NCI-H226 (cell line): ENCODE results near the gene CNGB1.
"Not testable (repeated sequence)": the region's sequence is repeated elsewhere in the genome, so short reads cannot be mapped to it uniquely, and the experiment has no call there.

Experiments used
- DNase-seq: peaks from one replicate; pipeline ENCODE4 v3.0.0-alpha.2; 2015

Gene CNGB1

GRCh38 chr16:57882206-57882605, 88.7 kb downstream of the CNGB1 start:
- DNase-seq = no peak

- no peak for DNase-seq
Observed at GRCh38 chr16:57878586-57878985, 92.3 kb downstream of the CNGB1 start.

GRCh38 chr16:57876210-57876609, 94.7 kb downstream of the CNGB1 start:
- DNase-seq = no peak

DNA sequence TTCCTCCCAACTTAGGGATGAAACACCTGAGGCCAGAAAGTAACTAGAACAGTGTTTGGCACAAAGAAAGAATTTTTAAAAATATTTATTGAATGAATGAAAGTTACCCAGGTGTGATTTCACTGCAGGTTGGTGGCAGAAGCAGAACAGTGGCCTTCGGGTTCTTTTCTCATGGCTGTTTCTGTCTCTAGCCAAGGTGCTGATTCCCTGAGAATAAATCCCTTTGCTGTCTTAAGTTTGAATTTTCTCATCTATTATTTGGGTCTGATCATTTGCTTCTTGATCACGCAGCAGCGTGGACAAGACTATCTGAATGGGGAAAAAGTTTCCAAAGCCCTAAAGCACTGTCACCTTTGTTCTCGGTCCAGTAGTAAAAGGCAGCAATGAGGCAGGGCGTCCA, 95.6 kb downstream of the CNGB1 start:
- DNase-seq = no peak

- DNase-seq = no peak
Observed at GRCh38 chr16:57873218-57873617, 97.7 kb downstream of the CNGB1 start.

DNA sequence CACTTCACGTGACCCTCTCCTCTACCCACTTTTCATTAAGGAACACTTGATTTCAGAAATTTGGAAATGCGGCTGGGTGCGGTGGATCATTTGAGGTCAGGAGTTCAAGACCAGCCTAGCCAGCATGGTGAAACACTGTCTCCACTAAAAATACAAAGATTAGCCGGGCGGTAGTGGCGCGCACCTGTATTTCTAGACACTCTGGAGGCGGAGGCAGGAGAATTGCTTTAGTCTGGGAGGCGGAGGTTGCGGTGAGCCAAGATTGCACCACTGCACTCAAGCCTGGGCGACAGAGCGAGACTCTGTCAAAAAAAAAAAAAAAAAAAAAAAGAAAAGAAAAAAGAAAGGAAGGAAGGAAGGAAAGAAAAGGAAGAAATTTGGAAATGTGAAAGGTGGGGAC, 98.2 kb downstream of the CNGB1 start:
- DNase-seq = not testable (repeated sequence)

DNA sequence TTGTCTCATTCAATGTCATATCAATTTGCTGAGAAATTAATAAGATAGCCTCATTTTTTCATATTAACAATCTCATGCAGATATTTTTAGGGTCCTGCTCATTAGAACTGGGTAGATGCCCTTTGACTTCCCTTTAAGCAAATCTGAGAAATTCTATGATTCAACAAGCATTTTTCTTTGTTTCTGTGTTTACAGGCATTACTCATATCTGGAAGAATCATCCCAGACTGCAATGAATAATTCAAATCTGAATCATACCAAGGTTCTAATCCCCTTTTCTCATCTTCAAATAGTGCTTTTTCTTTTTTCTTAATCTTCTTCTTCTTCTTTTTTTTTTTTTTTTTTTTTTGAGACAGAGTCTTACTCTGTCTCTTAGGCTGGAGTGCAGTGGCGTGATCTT, 99.5 kb downstream of the CNGB1 start:
- peak; percentile 48 for DNase-seq

- DNase-seq = no peak
Observed at GRCh38 chr16:57870753-57871454, 100.0 kb downstream of the CNGB1 start.

- DNase-seq = no peak
Observed at GRCh38 chr16:57868913-57869520, 101.9 kb downstream of the CNGB1 start.

GRCh38 chr16:57867000-57867561, 103.8 kb downstream of the CNGB1 start:
- no peak for DNase-seq

DNA sequence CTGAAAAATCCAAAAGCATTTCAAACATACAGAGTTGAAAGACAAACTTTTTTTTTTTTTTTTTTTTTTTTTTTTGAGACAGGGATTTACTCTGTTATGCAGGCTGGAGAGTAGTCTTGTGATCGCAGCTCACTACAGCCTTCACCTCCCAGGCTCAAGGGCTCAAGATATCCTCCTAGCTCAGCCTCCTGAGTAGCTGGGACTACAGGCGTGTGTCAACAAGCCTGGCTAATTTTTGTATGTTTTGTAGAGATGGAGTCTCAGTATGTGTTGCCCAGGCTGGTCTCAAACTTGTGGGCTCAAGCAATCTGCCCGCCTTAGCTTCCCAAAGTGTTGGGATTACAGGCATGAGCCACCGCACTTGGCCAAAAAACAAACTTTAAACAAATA, 104.4 kb downstream of the CNGB1 start:
- DNase-seq = no peak

GRCh38 chr16:57865746-57866528, 105.0 kb downstream of the CNGB1 start:
- DNase-seq = peak; percentile 26

- peak; percentile 85 for DNase-seq
Observed at GRCh38 chr16:57863434-57864160, 107.3 kb downstream of the CNGB1 start.

GRCh38 chr16:57862698-57863433, 108.1 kb downstream of the CNGB1 start:
- DNase-seq = no peak

- peak; percentile 66 for DNase-seq
Observed at GRCh38 chr16:57859331-57859730, 111.6 kb downstream of the CNGB1 start.

GRCh38 chr16:57858635-57859034, 112.3 kb downstream of the CNGB1 start:
- no peak for DNase-seq

DNA sequence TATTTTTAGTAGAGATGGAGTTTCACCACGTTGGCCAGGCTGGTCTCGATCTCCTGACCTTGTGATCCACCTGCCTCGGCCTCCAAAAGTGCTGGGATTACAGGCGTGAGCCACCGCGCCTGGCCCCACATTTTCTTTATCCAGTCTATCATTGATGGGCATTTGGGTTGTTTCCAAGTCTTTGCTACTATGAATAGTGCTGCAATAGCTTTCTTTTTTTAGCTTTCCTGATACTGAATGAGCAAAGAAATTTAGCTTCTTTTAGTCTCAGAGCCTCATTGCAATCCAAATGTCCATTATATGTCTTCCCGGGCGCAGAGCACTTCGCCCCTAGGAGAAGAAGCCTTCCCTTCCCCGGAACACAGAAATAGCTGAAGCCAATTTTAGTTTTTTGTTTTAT, 112.9 kb downstream of the CNGB1 start:
- not testable (repeated sequence) for DNase-seq

DNA sequence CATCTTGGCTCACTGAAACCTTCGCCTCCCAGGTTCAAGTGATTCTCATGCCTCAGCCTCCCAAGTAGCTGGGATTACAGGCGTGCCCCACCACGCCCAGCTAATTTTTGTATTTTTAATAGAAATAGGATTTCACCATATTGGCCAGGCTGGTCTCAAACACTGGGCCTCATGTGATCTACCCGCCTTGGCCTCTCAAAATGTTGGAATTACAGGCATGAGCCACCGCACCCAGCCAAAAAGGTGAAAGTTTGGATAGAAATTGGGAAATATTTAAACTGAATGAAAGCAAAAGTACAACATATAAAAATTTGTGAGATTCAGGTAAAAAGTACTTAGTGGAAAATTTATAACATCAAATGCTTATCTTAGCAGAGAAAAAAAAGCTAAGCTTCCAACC, 115.7 kb downstream of the CNGB1 start:
- no peak for DNase-seq

- no peak for DNase-seq
Observed at GRCh38 chr16:57852189-57852588, 118.7 kb downstream of the CNGB1 start.

GRCh38 chr16:57848181-57848580, 122.7 kb downstream of the CNGB1 start:
- no peak for DNase-seq

DNA sequence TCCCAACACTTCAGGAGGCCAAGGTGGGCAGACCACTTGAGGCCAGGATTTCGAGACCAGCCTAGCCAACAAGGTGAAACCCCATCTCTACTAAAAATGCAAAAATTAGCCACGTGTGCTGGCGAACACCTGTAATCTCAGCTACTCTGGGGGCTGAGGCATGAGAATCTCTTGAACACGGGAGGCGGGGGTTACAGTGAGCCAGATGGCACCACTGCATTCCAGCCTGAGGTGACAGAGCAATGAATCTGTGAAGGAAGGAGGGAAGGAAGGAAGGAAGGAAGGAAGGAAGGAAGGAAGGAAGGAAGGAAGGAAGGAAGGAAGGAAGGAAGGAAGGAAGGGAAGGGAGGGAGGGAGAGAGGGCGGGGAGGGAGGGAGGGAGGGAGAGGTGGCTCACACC, 124.0 kb downstream of the CNGB1 start:
- not testable (repeated sequence) for DNase-seq

- DNase-seq = no peak
Observed at GRCh38 chr16:57846078-57846697, 124.7 kb downstream of the CNGB1 start.
